ENCODE measurements around the gene GPC5. TPM values are rescaled to one million over a fixed set of nuclear protein-coding genes. Genes with fewer than 3 reads are reported as not detected.
"Not testable (repeated sequence)": the region's sequence is repeated elsewhere in the genome, so short reads cannot be mapped to it uniquely, and the experiment has no call there.

The GPC5 gene
- total RNA-seq, 2 donors from 2014 or later, result 0.83 to 1.3 TPM

DNA sequence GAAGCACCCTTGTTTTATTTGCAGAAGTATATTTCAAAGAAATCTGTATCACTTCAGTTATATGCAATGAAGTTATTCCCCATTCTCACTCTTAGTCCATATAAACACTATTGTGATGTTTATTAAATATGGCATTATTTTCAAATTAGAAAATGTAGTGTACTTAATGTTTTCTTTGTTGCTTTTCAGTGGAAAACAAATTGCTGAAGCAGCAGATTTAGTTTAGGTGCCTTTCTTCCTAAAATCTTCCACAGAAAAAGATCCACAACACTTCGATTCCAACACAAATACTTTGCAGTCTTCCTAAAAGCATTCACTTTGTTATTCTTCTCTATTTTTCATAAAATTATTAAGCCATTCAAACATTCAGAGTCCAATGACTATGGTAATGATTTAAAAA is 1336.1 kb downstream of the GPC5 start:
- TF ChIP-seq, protein P1, sequence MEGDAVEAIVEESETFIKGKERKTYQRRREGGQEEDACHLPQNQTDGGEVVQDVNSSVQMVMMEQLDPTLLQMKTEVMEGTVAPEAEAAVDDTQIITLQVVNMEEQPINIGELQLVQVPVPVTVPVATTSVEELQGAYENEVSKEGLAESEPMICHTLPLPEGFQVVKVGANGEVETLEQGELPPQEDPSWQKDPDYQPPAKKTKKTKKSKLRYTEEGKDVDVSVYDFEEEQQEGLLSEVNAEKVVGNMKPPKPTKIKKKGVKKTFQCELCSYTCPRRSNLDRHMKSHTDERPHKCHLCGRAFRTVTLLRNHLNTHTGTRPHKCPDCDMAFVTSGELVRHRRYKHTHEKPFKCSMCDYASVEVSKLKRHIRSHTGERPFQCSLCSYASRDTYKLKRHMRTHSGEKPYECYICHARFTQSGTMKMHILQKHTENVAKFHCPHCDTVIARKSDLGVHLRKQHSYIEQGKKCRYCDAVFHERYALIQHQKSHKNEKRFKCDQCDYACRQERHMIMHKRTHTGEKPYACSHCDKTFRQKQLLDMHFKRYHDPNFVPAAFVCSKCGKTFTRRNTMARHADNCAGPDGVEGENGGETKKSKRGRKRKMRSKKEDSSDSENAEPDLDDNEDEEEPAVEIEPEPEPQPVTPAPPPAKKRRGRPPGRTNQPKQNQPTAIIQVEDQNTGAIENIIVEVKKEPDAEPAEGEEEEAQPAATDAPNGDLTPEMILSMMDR (IDR thresholded peaks at IDR 0.05), result no peak
- no peak for DNase-seq (ENCODE audit: low spot score)
- H3K9me3 ChIP-seq, result peaks cover 0 to 14% of the 10 kb centered on the region in 2 donors

GRCh38 chr13:92735909-92736308 is 1337.5 kb downstream of the GPC5 start:
- Histone ChIP-seq H3K9me3 (peaks cover 0 to 14% of the 10 kb centered on the region in 2 donors), H3K36me3 (no peaks in the 10 kb centered on the region), H3K27me3 (no peaks in the 10 kb centered on the region), H3K27ac (no peak overlapping the region), H3K4me1 (no peaks in the 10 kb centered on the region), H3K4me3 (no peak overlapping the region)
- no peak for DNase-seq (ENCODE audit: low spot score)
- TF ChIP-seq, protein P1 (IDR thresholded peaks at IDR 0.05), result no peak

More for the DNA sequence above, 1336.1 kb downstream of the GPC5 start:
- Histone ChIP-seq H3K36me3 (no peaks in the 10 kb centered on the region), H3K27ac (no peak overlapping the region), H3K4me1 (no peaks in the 10 kb centered on the region), H3K27me3 (no peaks in the 10 kb centered on the region), H3K4me3 (no peak overlapping the region)

- Histone ChIP-seq H3K27me3 (no peaks in the 10 kb centered on the region), H3K27ac (no peak overlapping the region), H3K9me3 (peaks cover 0 to 14% of the 10 kb centered on the region in 2 donors), H3K4me3 (no peak overlapping the region), H3K4me1 (no peaks in the 10 kb centered on the region), H3K36me3 (no peaks in the 10 kb centered on the region)
- TF ChIP-seq, protein P1 (IDR thresholded peaks at IDR 0.05), result no peak
- DNase-seq (ENCODE audit: low spot score), result no peak
Observed at GRCh38 chr13:92739306-92739818, 1340.9 kb downstream of the GPC5 start.

DNA sequence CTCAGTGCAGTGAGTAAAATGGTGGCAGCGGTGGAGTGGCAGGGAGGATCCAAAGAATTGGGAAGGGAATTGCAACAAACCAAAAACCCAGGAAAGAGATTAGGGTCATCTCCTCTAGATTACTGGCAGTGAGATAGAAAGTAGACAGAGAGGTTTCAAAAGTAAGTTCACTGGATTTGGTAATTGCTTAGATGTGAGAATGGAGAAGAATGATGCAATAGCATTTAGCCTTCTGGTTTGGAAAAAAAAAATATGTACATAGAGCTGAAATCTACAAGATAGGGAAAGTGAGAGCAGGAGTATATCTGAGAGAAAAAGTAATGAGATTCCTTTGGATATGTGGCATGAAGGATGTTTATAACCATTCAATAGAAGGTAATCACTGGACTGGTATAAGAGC is 1345.6 kb downstream of the GPC5 start:
- Histone ChIP-seq H3K9me3 (no peaks in the 10 kb centered on the region), H3K4me3 (no peak overlapping the region), H3K36me3 (no peaks in the 10 kb centered on the region), H3K27ac (no peak overlapping the region), H3K4me1 (no peaks in the 10 kb centered on the region), H3K27me3 (no peaks in the 10 kb centered on the region)
- DNase-seq (ENCODE audit: low spot score), result no peak
- TF ChIP-seq, protein P1 (IDR thresholded peaks at IDR 0.05), result no peak

- Histone ChIP-seq H3K9me3 (no peaks in the 10 kb centered on the region), H3K4me1 (no peaks in the 10 kb centered on the region), H3K36me3 (no peaks in the 10 kb centered on the region), H3K4me3 (no peak overlapping the region), H3K27ac (no peak overlapping the region), H3K27me3 (no peaks in the 10 kb centered on the region)
- DNase-seq (ENCODE audit: low spot score), result no peak
- TF ChIP-seq, protein P1 (IDR thresholded peaks at IDR 0.05), result no peak
Observed at GRCh38 chr13:92745258-92745657, 1346.8 kb downstream of the GPC5 start.

DNA sequence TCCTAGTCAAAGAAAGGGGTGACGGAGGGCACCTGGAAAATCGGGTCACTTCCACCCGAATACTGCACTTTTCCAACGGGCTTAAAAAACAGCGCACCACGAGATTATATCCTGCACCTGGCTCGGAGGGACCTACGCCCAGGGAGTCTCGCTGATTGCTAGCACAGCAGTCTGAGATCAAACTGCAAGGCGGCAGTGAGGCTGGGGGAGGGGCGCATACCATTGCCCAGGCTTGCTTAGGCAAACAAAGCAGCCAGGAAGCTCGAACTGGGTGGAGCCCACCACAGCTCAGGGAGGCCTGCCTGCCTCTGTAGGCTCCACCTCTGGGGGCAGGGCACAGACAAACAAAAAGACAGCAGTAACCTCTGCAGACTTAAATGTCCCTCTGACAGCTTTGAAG is 1354.3 kb downstream of the GPC5 start:
- not testable (repeated sequence) for H3K9me3 ChIP-seq; H3K36me3 ChIP-seq; H3K4me3 ChIP-seq; H3K27ac ChIP-seq; DNase-seq (ENCODE audit: low spot score); H3K27me3 ChIP-seq; H3K4me1 ChIP-seq

Data from right atrium auricular region (tissue), 2 donors.